Stimulated activated CD4-positive, alpha-beta T cell treated with anti-CD3 and anti-CD28 coated beads, Interleukin-2, amount 100 ng/mL, for 4 hours (primary cell): ENCODE results near the gene FBLN2.

Experiments
- DNase-seq: peaks from one replicate; pipeline ENCODE4 v3.0.0-alpha.2; 2020; ENCODE audit warnings: low read depth

The FBLN2 gene

GRCh38 chr3:13648060-13649001, 99.4 kb downstream of the FBLN2 start:
- peak; percentile 63 for DNase-seq

GRCh38 chr3:13650210-13651056, 101.5 kb downstream of the FBLN2 start:
- DNase-seq, result peak; percentile 59

- no peak for DNase-seq
Observed at GRCh38 chr3:13651057-13651400, 102.1 kb downstream of the FBLN2 start.

GRCh38 chr3:13651775-13652428, 103.0 kb downstream of the FBLN2 start:
- DNase-seq, result no peak

- no peak for DNase-seq
Observed at GRCh38 chr3:13652728-13653127, 103.8 kb downstream of the FBLN2 start.

- DNase-seq, result no peak
Observed at GRCh38 chr3:13653631-13654279, 104.8 kb downstream of the FBLN2 start.

- no peak for DNase-seq
Observed at GRCh38 chr3:13654330-13655060, 105.6 kb downstream of the FBLN2 start.

- no peak for DNase-seq
Observed at GRCh38 chr3:13655061-13655913, 106.4 kb downstream of the FBLN2 start.

GRCh38 chr3:13656584-13657301, 107.8 kb downstream of the FBLN2 start:
- no peak for DNase-seq

GRCh38 chr3:13657660-13658435, 108.9 kb downstream of the FBLN2 start:
- DNase-seq, result peak; percentile 43

GRCh38 chr3:13658681-13659080, 109.8 kb downstream of the FBLN2 start:
- no peak for DNase-seq

- DNase-seq, result no peak
Observed at GRCh38 chr3:13659221-13659969, 110.5 kb downstream of the FBLN2 start.

- DNase-seq, result no peak
Observed at GRCh38 chr3:13660042-13660874, 111.3 kb downstream of the FBLN2 start.

GRCh38 chr3:13661121-13661520, 112.2 kb downstream of the FBLN2 start:
- DNase-seq, result no peak

- no peak for DNase-seq
Observed at GRCh38 chr3:13662238-13662847, 113.4 kb downstream of the FBLN2 start.

GRCh38 chr3:13663781-13664535, 115.0 kb downstream of the FBLN2 start:
- no peak for DNase-seq
